Activated CD4-positive, alpha-beta T cell treated with anti-CD3 and anti-CD28 coated beads, Interleukin-2, amount 50 U/mL, for 24 hours (primary cell): Measurements from ENCODE around the gene FHIT.

Experiments used
- DNase-seq, 2 donors: peaks; one replicate each; pipeline ENCODE4 v3.0.0-alpha.2; 2020; ENCODE audit warnings: low read depth in 1 of 2, low spot score in 1 of 2

The FHIT gene

DNA sequence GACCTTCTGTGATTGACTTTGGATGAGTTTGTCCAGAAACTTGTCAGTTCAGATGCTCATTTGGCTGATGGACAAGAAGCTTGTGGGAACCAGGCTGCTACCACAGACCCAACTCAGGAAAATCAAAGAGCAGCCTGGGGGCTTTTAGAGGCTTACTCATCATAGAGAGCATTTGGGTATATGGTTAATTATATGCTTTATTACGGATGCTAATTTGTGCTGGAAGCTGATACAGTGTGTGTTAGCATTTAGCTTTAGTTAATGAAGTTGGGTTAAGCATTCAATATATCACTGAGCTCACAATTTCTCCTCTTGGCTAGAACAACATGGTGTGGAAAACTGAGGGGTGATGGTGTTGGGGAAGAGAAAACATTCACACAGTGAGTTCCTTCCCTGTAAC is 1537.2 kb downstream of the FHIT start:
- DNase-seq, result no peak

DNA sequence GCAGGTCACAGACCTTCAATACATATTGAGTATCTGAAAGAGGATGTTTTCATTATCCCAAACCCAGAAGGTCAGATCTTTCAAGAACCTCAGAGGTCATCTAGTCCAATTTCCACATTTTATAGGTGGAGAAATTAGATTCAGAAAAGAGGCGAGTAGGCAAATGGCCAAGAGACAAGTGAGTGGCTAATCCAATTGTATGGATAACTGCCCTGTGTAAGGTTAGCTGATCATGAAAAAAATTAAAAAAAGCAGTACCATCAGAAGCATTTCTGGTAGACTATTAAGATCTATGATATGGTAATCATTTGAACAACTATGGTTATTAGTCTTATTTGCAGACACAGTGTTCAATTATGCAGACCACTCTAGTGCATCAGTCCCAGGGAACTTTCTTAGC is 1540.7 kb downstream of the FHIT start:
- DNase-seq, result no peak

DNA sequence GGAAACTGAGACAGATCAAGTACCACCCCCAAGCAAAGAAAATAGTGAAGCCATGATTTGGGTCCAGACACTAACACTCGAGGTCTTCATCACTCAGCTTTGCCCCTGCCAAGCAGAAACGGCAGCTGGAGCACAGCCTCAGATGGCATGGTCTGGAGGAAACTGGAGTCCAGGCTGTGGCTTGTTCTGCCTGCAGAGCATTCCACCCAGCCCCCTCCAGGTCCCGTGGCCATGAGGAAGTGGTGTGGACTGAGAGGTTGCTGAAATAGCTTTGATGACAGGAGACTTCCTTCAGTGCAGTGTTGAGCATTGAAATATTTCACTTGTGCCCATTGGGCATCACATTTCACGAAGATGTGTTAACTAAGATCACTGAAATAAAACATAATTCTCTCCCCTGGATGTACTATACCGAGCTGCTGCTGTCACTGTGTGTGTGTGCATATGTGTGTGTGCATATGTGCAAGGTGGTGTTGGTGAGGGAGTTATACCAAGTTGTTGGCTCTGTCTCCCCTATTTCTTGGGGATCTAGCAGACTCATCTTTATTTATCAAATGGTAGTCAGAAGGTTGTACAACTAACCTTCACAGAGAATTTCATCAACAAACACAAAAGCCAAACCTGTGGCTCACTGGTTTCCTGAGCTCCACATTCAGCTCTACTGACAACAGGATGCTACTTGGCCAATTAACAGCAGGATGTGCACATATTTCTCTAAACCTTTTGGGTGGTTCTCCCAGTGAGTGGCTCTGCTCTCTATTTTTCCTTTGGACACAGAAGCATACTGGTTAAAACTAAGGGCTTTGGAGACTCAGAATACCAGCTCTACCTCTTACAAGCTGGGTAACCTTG is 1541.3 kb downstream of the FHIT start:
- DNase-seq, result no peak

DNA sequence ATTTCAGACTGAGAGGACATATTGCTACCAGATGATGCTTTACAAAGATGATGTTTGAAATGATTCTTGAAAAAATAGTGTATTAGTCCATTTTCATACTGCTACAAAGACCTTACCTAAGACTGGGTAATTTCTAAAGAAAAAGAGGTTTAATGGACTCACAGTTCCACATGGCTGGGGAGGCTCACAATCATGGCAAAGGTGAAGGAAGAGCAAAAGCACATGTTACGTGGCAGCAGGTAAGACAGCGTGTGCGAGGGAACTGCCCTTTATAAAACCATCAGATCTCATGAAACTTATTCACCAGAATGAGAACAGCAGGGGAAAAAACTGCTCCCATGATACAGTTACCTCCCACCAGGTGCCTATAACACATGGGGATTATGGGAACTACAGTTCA is 1543.0 kb downstream of the FHIT start:
- DNase-seq, result no peak

DNA sequence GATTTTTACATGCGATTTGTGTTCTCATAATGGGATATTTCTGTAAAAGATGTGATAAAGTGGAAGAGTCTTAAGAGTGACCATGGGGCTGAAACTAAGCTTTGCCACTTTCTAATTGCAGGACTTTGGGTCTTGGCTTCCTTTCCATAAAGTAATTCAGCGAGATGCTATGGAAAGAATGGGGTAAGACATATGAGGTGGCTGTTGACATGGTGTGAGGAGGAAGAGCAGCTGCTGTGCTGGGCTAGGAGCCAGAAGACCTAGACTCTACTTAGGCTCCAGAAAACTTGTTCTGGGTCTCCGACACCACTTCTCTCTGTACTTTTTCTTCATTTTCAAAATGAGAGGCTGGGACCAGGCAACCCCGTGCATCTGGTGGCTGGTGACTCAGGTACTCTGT is 1547.0 kb downstream of the FHIT start:
- DNase-seq, result no peak

DNA sequence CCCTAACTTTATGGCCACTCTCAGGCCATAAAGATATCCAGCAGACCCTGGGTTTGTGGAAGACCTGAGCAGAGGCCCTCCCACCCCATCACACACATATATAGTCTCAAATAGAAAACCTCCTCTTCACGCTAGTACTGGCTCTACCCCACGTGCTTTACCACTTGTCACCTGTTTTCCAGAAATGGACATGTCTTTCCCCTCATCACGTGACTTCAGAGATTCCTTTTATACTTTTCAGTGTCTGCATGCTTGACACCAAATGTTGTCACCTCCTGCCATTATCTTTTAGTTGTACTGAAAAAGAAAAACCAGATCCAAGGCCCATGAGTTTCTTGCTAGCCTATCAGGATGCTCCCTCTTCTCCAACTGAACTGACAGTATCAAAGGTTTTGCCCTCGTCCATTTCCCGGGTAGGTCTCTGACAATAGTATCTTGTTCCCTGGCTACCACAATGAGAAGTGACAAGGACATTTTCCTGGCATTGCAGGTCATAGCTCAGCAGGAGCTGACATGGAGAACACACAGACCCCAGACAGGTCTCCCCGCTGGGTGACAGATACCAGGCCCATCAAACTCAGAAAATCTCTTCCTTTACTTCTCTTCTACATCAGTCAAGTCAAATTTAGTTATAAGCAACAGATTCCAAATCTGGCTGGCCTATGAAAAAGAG is 1551.5 kb downstream of the FHIT start:
- DNase-seq, result no peak
